Activated T-cell treated with anti-CD3 and anti-CD28 coated beads, Interleukin-2, amount 50 U/mL, for 48 hours (primary cell): ENCODE measurements around the gene AARS2.
"Not testable (repeated sequence)": the region's sequence is repeated elsewhere in the genome, so short reads cannot be mapped to it uniquely, and the experiment has no call there.

Experiments used
- DNase-seq, 2 experiments: peaks; one replicate each; pipeline ENCODE4 v3.0.0-alpha.2; 2020

AARS2 gene

DNA sequence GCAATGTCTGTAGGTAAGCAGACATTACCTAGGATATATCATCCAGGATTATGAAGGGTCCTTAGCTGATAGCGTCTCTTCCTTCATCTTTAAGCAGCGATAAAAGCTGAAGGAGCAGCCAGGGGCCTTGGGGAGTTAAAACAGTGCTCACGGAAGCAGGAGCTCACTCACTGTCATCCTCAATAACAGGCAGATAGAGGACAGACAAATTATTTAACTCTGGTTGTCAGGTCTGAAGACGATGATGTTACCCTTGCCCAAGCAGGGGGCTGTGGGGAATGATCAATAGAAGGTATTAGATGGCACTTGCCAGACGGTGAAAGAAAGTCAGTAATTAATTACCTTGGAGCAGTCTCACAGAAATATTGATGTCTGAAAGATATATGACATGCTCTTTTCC, 16.7 kb upstream of the AARS2 start:
- no peak for DNase-seq

DNA sequence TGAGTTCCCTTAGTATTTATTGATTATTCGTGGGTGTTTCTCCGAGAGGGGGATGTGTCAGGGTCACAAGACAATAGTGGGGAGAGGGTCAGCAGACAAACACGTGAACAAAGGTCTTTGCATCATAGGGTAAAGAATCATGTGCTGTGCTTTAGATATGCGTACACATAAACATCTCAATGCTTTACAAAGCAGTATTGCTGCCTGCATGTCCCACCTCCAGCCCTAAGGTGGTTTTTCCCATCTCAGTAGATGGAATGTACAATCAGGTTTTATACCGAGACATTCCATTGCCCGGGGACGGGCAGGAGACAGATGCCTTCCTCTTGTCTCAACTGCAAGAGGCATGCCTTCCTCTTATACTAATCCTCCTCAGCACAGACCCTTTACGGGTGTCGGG, 15.1 kb upstream of the AARS2 start:
- not testable (repeated sequence) for DNase-seq

DNA sequence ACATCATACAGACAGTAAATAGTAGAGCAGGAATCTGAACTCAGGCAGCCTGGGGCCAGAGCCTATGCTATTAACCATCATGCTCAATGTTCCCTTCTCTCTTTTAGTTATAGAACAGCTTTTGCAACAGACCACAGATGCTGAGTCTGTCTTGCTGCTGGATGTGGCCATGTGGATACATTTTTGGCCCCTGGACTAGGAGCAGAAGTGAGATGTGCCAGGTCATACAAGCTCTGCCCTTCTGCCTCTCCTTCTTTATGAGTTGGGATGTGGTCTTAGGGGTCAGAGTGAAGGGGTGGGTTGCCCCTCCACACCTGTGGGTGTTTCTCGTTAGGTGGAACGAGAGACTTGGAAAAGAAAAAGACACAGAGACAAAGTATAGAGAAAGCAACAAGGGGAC, 14.6 kb upstream of the AARS2 start:
- no peak for DNase-seq

DNA sequence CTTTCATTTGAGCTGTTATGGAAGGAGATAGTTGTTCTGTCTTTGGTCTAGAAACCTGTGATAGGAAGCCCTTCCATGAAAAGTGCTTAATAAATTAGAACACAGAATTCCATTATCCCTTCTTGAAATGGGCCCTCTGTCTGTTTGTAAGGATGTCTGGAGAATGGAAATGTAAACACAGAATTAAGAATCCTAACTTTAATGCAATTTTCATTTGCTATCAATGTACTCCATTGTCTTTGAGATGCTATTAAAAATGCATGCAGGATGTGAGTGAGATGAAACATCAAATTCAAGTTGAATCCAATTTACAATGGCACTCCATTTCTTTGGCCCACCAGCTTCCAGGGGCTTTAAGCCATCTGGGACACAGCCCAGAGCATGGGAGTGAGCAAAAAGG, 13.9 kb upstream of the AARS2 start:
- DNase-seq: no peak

DNA sequence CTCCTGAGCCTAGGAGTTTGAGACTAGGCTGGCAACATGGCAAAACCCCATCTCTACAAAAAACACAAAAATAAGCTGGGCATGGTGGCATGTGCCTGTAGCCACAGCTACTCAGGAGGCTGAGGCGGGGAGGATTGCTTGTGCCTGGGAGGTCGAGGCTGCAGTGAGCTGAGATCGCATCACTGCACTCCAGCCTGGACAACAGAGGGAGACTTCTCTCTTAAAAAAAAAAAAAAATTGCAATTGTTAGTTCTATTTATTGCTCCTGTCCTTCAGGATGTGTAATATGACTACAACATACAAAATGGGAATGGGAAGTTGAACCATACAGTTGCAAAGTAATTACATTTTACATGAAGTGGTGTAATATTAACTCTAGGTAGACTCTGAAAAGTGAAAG, 8.1 kb upstream of the AARS2 start:
- no peak for DNase-seq

DNA sequence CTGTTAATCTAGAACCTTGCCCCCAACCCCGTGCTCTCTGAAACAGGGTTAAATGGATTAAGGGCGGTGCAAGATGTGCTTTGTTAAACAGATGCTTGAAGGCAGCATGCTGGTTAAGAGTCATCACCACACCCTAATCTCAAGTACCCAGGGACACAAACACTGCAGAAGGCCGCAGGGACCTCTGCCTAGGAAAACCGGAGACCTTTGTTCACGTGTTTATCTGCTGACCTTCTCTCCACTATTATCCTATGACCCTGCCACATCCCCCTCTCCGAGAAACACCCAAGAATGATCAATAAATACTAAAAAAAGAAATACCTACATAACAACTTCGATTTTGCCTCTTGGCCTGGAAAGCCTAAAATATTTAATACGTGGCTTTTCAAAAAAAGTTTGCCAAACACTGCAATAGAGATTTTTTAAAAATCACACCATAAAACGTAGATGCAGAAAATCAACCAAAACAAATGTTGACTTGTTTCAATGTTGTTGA, 4.0 kb upstream of the AARS2 start:
- DNase-seq: not testable (repeated sequence)

DNA sequence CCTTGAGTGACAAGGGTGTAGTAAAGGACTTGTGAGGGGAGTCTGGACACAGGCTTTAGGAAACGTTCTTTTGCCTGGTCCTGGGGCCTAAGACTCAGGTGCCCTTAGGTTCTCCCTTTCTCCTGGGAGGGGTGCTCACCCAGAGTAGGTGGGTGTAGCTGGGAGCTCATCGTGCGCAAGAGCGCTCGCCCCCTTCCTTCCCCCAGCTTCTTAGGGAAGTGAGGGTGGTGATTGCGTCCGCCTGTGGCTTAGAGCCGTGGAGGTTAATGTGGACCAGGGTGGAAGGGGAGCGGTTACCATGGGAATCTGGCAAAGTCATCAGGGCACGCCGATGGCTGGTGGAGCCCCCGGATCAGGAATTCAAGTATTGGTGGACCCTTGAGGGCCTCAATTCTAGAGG, 3.3 kb upstream of the AARS2 start:
- no peak for DNase-seq

DNA sequence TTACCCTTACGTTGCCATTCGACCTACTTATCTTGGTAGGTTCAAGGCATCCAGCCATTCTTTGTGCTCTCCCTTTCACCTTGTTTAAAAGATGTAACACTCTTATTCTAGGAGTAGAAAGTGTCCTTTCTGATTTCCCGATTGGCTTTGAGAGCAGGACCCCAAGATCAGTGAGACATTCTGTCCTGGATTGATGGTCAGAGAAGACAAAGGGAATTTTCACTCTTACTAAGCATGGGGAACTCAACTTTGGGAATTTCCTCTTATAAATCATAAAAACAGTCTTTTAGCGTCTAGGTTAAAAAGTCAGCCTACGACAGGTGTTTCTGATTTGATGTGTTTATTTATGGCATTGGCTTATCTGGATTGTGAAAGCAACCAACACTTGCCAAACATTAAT, 2.8 kb upstream of the AARS2 start:
- DNase-seq: no peak

DNA sequence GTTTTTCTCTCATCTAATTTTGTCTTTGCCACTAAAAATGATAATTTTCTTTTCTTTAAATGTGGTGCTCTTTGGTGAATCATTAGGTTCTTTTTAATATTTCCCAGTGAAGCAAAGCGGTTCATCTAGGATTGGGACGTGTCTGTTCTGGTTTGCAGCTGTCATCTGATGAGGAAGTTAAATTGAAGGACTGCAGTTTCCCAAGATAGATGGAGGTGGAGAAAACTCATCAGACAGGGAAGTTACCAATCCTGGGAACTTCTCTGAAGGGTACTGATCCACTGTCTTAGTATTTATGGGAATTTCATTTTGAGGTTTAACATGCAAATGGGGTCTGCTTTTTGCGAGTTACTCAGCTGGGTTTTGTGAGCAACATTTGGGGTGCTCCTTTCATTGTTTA, 2.4 kb upstream of the AARS2 start:
- no peak for DNase-seq

DNA sequence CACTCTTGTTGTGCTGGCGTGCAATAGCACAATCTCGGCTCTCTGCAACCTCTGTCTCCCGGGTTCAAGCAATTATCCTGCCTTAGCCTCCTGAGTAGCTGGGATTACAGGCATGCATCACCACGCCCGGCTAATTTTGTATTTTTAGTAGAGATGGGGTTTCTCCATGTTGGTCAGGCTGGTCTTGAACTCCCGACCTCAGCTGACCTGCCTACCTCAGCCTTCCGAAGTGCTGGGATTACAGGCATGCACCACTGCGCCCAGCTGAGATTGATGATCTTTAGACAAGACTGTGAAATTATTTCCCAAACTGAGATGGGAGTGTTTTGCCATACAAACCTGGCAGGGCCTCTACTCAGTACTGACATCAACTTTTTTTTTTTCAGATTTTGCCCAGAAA, 1.5 kb upstream of the AARS2 start:
- not testable (repeated sequence) for DNase-seq

DNA sequence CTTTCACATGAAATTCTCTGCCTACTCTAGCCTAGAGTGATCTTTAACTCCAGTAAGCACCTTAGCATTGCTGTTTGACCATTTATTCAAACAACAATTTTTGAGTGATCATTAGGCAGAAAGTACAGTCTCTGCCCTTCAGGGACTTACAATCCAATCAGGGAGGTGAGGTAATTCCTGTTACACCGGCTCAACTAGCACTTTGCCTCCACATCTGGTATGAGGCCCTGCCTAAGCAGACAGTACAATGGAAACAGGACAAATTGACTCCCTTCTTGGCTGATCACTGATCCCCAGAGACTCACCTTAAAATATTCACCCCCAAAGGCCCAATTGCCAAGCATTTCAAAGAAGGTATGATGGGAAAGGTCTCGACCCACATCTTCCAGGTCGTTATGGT, 1.4 kb downstream of the AARS2 start:
- DNase-seq: no peak

DNA sequence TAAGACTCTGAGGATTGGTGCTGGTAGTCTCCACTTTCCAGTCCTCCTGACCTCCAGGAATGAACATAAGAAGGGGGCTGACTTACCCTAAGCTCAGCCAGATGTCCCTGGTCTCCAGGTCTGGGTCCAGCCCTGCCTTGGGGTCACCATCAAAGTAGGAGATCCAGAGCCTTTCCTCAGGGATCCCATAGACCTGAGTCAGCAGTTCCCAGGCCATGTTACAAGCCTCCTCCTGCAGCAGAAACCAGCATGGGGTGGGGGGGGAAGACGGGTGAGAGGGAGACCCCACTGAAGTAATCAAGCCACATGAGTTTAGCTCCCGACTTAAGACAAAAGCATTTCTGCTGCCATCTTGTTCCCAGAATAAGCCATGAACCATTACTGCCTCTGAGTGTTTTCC, 1.8 kb downstream of the AARS2 start:
- no peak for DNase-seq

DNA sequence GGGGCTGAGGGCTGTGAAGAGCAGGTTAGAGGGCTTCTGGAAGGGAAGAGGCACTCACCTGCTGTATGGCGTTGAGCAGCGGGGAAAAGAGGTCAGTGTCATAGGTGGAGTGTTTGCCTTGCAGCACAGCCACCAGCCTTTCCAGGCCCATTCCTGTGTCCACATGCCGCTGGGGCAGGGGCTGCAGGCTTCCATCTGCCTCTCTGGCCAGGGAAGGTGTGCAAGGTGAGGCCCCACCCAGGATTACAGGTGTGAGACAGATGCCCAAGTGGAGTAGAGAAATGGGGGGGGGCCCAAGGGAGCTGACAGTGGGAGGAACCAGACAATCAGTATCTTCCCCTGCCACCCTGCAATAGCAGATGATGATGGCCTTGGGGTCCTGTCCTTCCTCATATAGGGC, 2.9 kb downstream of the AARS2 start:
- no peak for DNase-seq

DNA sequence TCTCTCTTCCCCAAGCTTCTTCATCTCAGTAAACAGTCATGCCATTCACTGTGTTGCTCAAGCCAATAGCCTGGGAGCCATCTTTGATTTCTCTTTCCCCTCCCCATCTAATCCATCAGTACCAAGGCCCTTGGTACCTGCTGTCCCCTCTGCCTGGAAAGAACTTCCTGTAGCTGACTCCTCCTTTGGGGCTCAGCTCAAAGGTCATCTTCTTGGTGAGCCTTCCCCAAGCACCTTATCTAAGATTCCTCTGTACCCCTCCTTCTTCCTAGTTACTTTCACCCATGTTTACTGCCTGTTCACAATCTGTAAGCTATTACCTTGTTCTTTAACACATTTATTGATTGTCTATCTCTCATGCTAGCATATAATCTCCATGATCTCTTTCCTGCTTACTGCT, 3.5 kb downstream of the AARS2 start:
- no peak for DNase-seq

DNA sequence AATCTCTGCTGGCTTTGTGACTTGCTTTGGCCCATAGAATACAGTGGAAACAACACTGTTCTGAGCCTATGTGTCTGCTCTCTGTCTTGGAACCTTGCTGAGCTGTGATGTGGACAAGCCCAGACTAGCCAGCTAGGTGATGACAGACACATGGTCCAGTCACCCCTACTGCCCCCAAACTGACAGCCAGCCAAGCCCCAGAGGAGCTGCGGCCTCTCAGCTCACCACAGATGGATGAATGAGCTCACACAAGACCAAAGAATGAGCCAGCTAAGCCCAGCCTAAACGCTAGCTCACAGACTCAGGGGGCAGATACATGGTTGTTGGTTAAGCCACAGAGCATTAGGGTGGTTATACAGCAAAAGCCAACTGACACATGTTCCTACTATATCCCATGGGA, 4.1 kb downstream of the AARS2 start:
- DNase-seq: no peak

DNA sequence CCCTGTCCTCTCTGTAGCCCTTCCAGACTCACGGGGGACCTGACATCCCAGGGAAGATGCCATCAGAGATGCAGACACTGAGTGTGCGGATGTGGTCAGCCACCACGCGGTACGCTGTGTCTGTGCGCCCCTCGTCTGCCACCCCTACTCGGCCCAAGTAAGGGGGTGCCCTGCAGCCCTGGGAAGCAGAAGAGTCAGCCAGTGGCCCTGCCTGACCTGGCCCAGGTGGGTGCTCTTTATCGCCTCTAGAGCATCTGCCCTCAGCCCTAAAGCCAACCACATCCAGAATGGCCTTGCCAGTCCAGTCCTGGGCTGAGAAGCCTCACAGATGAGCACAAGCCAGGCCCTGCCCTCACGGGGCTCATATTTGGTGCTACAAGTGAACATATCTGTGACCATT, 5.9 kb downstream of the AARS2 start:
- DNase-seq: no peak

DNA sequence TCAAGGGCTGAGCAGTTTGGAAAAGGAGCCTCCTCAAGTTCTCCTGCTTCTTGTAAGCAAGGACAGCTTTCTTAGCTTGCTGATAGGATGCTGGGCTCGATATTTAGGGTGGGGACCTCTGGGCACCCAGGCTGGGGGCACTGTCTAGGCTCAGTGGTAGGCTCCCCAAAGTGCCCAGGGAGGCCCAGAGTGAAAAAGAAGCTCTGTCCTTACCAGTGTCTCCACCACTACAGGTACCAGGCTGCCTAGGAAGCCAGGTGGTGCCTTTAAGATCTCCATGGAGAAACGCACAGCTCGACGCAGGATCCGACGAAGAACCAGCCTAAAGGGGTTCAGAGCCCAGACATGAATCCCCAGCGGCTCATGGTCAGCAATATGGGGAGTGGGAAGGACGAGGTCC, 6.4 kb downstream of the AARS2 start:
- DNase-seq: no peak

DNA sequence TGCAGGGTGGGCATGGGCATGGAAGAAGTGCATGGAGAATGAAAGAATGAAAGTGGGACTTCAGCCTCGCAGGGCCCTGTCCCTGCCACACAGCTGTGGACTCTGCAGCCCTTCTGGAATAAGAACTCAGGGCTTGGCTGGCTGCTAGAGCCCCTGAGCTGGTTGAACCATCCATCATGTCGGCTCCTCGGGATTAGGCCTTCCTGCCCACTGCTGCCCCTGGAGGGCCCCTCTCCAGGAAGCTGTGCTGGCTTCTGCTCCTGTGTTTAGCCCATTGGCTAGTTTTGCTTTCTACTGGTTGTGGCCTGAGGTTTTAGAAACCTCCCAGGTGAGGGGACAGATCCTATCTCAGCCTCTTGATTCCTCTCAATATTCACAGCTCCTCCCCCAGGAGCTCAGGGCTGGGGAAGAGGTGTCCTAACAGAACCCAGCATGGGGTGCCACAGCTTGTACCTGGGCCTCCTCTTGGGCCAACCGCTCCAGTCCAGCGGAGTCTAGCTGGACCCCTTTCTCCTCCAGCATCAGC, 7.9 kb downstream of the AARS2 start:
- no peak for DNase-seq

DNA sequence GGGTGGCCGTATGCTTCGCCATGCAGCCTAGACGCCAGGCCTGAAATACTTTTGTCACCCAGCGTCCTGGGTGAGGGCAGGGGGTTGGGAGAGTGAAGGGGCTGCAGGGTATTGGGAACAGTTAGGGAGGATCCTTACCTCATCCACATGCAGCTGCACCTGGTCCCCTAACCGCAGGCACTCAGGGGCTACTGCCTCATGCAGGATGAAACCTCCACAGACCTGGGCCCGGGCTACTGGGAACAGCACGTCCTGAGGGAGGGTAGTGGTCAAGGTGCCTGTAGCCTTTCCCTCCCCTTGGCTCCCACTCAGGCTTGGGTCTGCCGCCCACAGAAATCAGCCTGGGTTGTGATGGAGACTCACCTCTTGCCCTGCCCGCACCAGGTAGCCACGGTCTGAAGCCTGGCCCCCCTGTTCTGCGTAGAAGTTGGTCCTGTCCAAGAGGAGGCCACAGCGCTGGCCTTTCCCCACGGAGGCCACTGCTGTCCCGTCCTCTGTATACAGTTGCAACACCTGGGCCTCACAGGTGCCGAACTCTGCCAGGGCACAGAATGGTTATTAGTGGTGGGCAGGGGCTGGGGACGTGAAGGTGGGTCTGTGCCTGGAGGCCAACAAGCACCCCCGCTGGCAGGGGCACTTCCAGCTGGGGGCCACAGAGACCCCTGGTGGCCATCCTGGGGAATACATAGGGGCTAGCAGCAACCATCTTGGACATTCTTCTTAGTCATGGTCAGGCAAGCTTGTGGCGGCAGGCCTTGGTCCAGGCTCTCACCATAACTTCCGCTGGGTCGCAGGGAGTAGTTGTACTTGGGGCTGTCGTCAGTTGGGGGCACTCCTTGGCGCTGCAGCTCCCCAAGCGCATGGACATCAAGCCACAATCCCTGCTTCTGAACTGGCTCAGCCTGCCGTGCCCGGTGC, 8.6 kb downstream of the AARS2 start:
- DNase-seq: peak; percentile 50 to 60

DNA sequence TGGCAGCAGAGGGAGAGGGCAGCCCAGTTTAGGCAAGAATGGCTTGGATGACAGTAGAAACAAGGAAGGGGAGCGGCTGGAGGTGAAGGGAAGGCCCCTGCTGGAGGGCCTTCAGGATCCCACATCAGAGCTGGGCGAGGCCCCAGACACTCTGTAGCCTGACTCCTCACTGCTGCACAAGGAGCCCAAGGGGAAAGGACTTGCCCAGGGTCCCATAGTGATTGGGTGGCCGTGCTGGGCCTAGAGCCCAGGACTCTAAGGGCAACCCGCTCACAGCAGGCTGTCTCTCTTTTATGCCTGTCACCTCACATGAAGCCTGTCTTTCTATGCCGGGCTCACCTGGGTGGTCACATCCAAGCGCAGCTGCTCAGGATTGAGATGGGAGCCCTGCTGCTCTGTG, 9.3 kb downstream of the AARS2 start:
- no peak for DNase-seq

DNA sequence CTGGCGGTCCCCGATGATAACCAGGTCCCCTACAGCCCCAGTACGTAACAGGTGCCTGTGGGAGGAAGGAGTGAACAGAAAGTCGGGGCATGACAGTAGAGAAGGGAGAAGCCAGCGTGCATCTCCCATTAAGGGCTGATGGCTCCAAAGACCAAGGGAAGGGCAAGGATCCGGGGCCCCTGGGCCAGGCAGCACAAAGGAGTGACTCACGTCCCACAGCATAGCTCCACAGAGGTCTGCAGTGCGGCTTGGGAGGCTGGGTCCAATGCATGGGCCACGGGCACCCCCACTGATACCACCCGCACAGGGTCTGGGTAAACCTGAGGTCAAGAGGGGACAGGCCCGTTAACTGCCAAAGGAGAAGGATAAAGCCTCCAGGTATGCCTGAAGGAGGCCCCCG, 10.3 kb downstream of the AARS2 start:
- no peak for DNase-seq

DNA sequence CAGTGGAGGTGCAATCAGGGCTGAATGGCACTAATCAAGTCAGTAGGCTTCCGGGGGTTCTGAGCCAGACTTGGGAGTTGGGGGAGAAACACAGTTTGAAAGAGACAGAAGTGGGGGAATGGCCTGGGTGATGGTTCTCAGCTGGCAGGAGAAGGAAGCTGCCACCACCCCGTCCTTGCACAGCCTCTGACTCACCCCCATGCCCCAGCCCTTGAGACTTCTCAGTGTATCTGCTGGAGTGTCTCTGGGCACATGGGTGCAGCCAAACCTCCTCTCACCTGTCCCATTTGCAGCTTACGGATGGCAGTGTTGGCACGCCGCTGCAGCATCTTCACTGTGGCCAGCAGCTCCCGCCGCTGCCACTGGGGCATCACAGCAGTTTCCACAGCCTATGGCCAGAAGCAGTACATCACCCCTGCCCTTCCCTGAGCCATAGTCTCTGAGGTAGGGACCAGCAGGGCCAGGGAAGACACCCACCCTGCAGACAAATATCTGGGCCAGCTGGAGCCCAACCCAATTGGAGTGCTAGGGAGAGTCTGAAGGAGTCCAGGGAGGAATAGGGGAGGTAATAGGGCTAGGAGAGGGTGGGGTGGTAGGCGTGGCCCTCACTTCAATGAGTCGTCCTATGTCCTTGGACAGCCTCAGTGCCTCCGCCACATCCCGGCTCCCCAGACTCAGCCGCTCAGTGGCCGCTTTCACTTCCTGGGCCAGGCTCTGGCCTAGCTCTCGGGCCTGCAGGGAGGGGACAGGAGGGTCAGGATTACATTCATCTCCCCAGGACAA, 11.2 kb downstream of the AARS2 start:
- no peak for DNase-seq

DNA sequence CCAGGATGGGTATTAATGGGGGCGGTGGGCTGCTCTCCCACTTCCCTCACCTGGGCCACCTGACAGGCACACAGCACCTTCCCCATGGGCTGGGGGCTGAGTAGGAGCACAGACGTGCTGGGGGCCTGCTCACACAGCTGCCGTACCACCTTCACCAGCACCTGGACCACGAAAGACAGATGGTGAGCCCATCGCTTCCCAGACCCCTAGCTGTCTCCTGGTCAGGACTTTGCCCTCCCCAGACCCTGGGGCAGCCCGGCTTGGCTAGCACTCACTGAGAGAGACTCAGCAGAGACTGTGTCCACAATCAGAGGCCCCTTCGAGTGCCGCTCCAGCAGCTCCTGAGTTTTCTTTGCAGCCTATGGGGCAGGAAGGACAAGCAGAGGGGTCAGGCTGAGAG, 12.0 kb downstream of the AARS2 start:
- DNase-seq: no peak

DNA sequence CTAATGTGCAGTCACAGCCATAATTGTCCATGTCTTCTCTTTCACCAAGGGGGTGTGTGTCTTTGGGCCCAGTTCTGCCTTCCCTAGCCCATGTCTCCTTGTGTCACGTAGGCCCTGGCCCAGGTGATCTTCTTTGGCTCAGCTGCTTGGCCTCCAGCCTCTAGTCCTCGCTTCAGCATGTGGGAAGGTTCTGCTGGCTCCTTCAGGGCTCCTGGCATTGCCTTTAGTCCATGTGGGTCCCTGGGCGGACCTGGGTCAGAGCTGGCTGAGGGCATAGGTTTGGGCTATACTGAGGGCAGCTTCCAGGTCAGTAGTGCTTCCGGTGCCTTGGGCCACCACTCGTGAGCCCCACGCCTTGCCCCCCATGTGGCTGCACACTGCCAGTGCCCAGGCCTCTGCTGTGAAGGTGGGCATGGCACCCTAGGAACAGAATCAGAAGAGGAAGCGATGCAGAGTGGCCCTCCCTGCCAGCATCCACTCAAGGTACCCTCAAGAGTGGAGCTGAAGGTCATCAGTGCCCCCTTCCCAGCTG, 12.8 kb downstream of the AARS2 start:
- DNase-seq: no peak
